EL (cell line): ENCODE measurements around the gene NBPF20.
"Not testable (repeated sequence)": the region's sequence is repeated elsewhere in the genome, so short reads cannot be mapped to it uniquely, and the experiment has no call there.

Experiments used
- DNase-seq: peaks from one replicate; pipeline ENCODE4 v3.0.0-alpha.2; 2016

The NBPF20 gene

GRCh38 chr1:145424612-145425435 is 579 bp downstream of the NBPF20 start:
- peak; percentile 71 for DNase-seq

DNA sequence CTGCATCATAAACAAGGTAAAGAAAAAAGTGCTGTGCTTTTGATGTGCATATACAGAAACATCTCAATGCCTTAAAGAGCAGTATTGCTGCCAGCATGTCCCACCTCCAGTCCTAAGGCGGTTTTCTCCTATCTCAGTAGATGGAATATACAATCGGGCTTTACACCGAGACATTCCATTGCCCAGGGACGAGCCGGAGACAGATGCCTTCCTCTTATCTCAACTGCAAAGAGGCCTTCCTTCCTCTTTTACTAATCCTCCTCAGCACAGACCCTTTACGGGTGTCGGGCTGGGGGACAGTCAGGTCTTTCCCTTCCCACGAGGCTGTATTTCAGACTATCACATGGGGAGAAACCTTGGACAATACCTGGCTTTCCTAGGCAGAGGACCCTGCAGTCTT is 10.3 kb downstream of the NBPF20 start:
- DNase-seq = not testable (repeated sequence)

DNA sequence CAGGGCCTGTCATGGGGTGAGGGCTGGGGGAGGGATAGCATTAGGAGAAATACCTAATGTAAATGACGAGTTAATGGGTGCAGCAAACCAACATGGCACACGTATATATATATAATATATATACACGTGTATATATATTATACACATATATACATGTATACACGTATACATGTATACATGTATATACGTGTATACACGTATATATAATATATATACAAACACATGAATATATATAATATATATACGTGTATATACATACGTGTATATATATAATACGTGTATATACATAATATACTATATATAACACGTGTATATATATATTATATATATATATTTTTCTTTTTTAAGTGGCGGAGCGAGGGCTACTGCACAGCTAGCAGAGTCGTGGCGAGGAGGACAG is 18.1 kb downstream of the NBPF20 start:
- not testable (repeated sequence) for DNase-seq

- not testable (repeated sequence) for DNase-seq
These were observed 20.5 kb downstream of the NBPF20 start for GRCh38 chr1:145404949-145405348.

- DNase-seq = not testable (repeated sequence)
These were observed 24.7 kb downstream of the NBPF20 start for GRCh38 chr1:145400701-145401100.
